Hepatocyte (in vitro differentiated cells): Measurements from ENCODE around the gene CLDN5. TPM values are rescaled to one million over a fixed set of nuclear protein-coding genes. Genes with fewer than 3 reads are reported as not detected.

Experiments
- DNase-seq: peaks from one replicate; pipeline ENCODE4 v3.0.0-alpha.2; 2016; ENCODE audit warnings: low spot score
- H2AFZ ChIP-seq: fragments of 200-600 bp; sonication (generic); 2 replicates; pipeline ENCODE4 v1.6.0; 2016; ENCODE audit warnings: antibody characterized with exemption, mild to moderate bottlenecking
- H3K27ac ChIP-seq: fragments of 200-600 bp; sonication (generic); 2 replicates; pipeline ENCODE4 v1.5.1; 2016; ENCODE audit warnings: mild to moderate bottlenecking
- H3K27me3 ChIP-seq: fragments of 200-600 bp; sonication (generic); 2 replicates; pipeline ENCODE4 v1.6.1; 2016
- H3K36me3 ChIP-seq: fragments of 200-600 bp; sonication (generic); replicated peaks from 2 replicates; pipeline ENCODE4 v1.5.1; 2016; ENCODE audit warnings: low read depth; ENCODE audit not compliant: insufficient read depth
- H3K4me1 ChIP-seq: fragments of 200-600 bp; sonication (generic); 2 replicates; pipeline ENCODE4 v1.5.1; 2016; ENCODE audit warnings: mild to moderate bottlenecking, moderate library complexity; ENCODE audit not compliant: insufficient read depth
- H3K4me2 ChIP-seq: fragments of 200-600 bp; sonication (generic); 2 replicates; pipeline ENCODE4 v1.6.0; 2016
- H3K4me3 ChIP-seq: fragments of 200-600 bp; sonication (generic); 2 replicates; pipeline ENCODE4 v1.5.1; 2016; ENCODE audit warnings: mild to moderate bottlenecking
- H3K79me2 ChIP-seq: fragments of 200-600 bp; sonication (generic); 2 replicates; pipeline ENCODE4 v1.6.0; 2017; ENCODE audit warnings: mild to moderate bottlenecking
- H3K9me2 ChIP-seq: fragments of 200-600 bp; sonication (generic); replicated peaks from 2 replicates; pipeline ENCODE4 v1.6.0; 2017; ENCODE audit warnings: mild to moderate bottlenecking; ENCODE audit not compliant: insufficient read depth
- H3K9me3 ChIP-seq: fragments of 200-600 bp; sonication (generic); 2 replicates; pipeline ENCODE4 v1.5.1; 2016; ENCODE audit warnings: low read depth, mild to moderate bottlenecking
- H4K20me1 ChIP-seq: fragments of 200-600 bp; sonication (generic); 2 replicates; pipeline ENCODE4 v1.6.0; 2016; ENCODE audit warnings: mild to moderate bottlenecking; ENCODE audit not compliant: insufficient read depth, poor library complexity, severe bottlenecking
- CTCF ChIP-seq: fragments of 200-600 bp; sonication (generic); IDR thresholded peaks from 2 replicates; pipeline ENCODE4 v1.5.1; 2016; ENCODE audit warnings: antibody characterized with exemption, mild to moderate bottlenecking; ENCODE audit not compliant: poor library complexity
- EZH2 ChIP-seq: fragments of 200-600 bp; sonication (generic); IDR thresholded peaks from 2 replicates; pipeline ENCODE4 v1.6.1; 2016; ENCODE audit warnings: antibody characterized with exemption, mild to moderate bottlenecking, borderline replicate concordance
- EZH2phosphoT487 ChIP-seq: fragments of 200-600 bp; sonication (generic); IDR thresholded peaks from one replicate; pipeline ENCODE4 v1.6.1; 2018; ENCODE audit warnings: antibody characterized with exemption, mild to moderate bottlenecking, low read depth, moderate library complexity; ENCODE audit not compliant: unreplicated experiment, severe bottlenecking
- WGBS: methylation state at CpG from one replicate; pipeline ENCODE4 v1.1.6; 2016; ENCODE audit warnings: low lambda C conversion rate; ENCODE audit errors: missing lambda C conversion rate; 5-methylcytosine and 5-hydroxymethylcytosine counted together
- polyA plus RNA-seq: library from polyadenylated mRNA; unstranded; fragments of >200 nt; fragmentation: Nextera tagmentation; extraction: Ambion mirVana; gene quantifications from 2 replicates; pipeline ENCODE4 v1.2.1, GENCODE V29; 2016
- total RNA-seq: library from RNA; depleted of rRNA; stranded (reverse); fragments of >200 nt; gene quantifications from 2 replicates; pipeline ENCODE4 v1.2.3, GENCODE V29; 2014

CLDN5 gene
- total and polyA plus RNA-seq, 2 experiments from 2014 or later, result 4.9 to 9.9 TPM

- Histone ChIP-seq H3K9me3 (no peaks in the 10 kb centered on the region), H3K4me3 (no peak overlapping the region), H4K20me1 (no peaks in the 10 kb centered on the region), H2AFZ (no peak overlapping the region), H3K4me1 (no peaks in the 10 kb centered on the region), H3K4me2 (no peak overlapping the region), H3K27ac (no peak overlapping the region), H3K36me3 (no peaks in the 10 kb centered on the region), H3K9me2 (no peaks in the 10 kb centered on the region), H3K79me2 (no peaks in the 10 kb centered on the region), H3K27me3 (no peaks in the 10 kb centered on the region)
- TF ChIP-seq EZH2phosphoT487 (no peak), EZH2 (no peak), CTCF (no peak)
- WGBS, result 96% methylated on average over 9 of the region's 9 CpGs
- DNase-seq, result no peak
Observed at GRCh38 chr22:19503869-19504268, 20.3 kb downstream of the CLDN5 start.

GRCh38 chr22:19503367-19503766, 20.8 kb downstream of the CLDN5 start:
- no peak overlapping the region for H3K27ac ChIP-seq
- no peak overlapping the region for H2AFZ ChIP-seq
- no peaks in the 10 kb centered on the region for H3K4me1 ChIP-seq
- no peaks in the 10 kb centered on the region for H3K9me2 ChIP-seq
- no peaks in the 10 kb centered on the region for H3K79me2 ChIP-seq
- no peak overlapping the region for H3K4me3 ChIP-seq
- no peaks in the 10 kb centered on the region for H3K9me3 ChIP-seq
- DNase-seq, result no peak
- TF ChIP-seq EZH2phosphoT487 (no peak), CTCF (no peak), EZH2 (no peak)
- H3K4me2 ChIP-seq, result no peak overlapping the region
- no peaks in the 10 kb centered on the region for H4K20me1 ChIP-seq
- no peaks in the 10 kb centered on the region for H3K27me3 ChIP-seq
- H3K36me3 ChIP-seq, result no peaks in the 10 kb centered on the region
- 96% methylated on average over 7 of the region's 7 CpGs for WGBS

- no peak for TF ChIP-seq EZH2phosphoT487
- no peak for TF ChIP-seq CTCF
- no peak for TF ChIP-seq EZH2
- H3K4me3 ChIP-seq, result no peak overlapping the region
- H3K4me1 ChIP-seq, result no peaks in the 10 kb centered on the region
- no peaks in the 10 kb centered on the region for H4K20me1 ChIP-seq
- H3K36me3 ChIP-seq, result no peaks in the 10 kb centered on the region
- no peak for DNase-seq
- H3K9me3 ChIP-seq, result no peaks in the 10 kb centered on the region
- H3K27me3 ChIP-seq, result no peaks in the 10 kb centered on the region
- no peaks in the 10 kb centered on the region for H3K79me2 ChIP-seq
- H3K9me2 ChIP-seq, result no peaks in the 10 kb centered on the region
- H2AFZ ChIP-seq, result no peak overlapping the region
- H3K4me2 ChIP-seq, result no peak overlapping the region
- no peak overlapping the region for H3K27ac ChIP-seq
- WGBS, result 91% methylated on average over 3 of the region's 3 CpGs
Observed at GRCh38 chr22:19501897-19502447, 22.2 kb downstream of the CLDN5 start.

GRCh38 chr22:19499880-19500242, 24.3 kb downstream of the CLDN5 start:
- DNase-seq, result no peak
- Histone ChIP-seq H3K4me2 (no peak overlapping the region), H3K27ac (no peak overlapping the region), H2AFZ (no peak overlapping the region), H3K27me3 (no peaks in the 10 kb centered on the region), H3K4me3 (no peak overlapping the region), H3K4me1 (no peaks in the 10 kb centered on the region), H3K79me2 (no peaks in the 10 kb centered on the region), H3K9me2 (no peaks in the 10 kb centered on the region), H3K36me3 (no peaks in the 10 kb centered on the region), H4K20me1 (no peaks in the 10 kb centered on the region), H3K9me3 (no peaks in the 10 kb centered on the region)
- TF ChIP-seq EZH2, result no peak
- TF ChIP-seq EZH2phosphoT487, result no peak
- no peak for TF ChIP-seq CTCF
- 93% methylated on average over 4 of the region's 4 CpGs for WGBS
